C4-2B (cell line): Measurements from ENCODE around the gene CRB1.

Experiments
- ZFX ChIP-seq: fragments of 450-650 bp; IDR thresholded peaks from 2 replicates; pipeline ENCODE4 v1.6.1; 2017
- TF ChIP-seq, protein P1 (sequence below): fragments of 450-650 bp; conservative IDR thresholded peaks from 2 replicates; pipeline ENCODE4 v1.5.1; 2017; ENCODE audit warnings: mild to moderate bottlenecking

DNA sequence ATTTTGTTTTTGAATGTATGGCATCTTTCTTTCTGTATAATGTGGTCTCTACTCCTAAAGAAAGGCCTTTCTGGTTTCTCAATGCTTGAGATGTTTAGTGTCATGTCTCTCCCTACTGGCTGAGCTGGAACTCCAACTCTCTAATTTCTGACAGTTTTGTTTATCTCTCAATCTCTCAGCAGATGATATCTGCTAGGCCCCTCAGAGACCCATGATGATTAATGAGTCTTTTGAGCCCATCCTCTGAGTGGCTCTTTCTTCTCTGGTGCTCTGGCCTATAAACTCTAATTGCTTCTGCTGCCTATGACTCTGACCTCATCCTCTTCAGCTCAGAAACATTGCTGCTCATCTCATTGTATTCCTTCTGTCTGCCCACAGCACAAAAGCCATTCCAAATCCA is 46.6 kb downstream of the CRB1 start:
- TF ChIP-seq, protein P1, sequence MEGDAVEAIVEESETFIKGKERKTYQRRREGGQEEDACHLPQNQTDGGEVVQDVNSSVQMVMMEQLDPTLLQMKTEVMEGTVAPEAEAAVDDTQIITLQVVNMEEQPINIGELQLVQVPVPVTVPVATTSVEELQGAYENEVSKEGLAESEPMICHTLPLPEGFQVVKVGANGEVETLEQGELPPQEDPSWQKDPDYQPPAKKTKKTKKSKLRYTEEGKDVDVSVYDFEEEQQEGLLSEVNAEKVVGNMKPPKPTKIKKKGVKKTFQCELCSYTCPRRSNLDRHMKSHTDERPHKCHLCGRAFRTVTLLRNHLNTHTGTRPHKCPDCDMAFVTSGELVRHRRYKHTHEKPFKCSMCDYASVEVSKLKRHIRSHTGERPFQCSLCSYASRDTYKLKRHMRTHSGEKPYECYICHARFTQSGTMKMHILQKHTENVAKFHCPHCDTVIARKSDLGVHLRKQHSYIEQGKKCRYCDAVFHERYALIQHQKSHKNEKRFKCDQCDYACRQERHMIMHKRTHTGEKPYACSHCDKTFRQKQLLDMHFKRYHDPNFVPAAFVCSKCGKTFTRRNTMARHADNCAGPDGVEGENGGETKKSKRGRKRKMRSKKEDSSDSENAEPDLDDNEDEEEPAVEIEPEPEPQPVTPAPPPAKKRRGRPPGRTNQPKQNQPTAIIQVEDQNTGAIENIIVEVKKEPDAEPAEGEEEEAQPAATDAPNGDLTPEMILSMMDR: no peak
- TF ChIP-seq ZFX: no peak
